CD14-positive monocyte (primary cell): ENCODE results near the gene CDH2. TPM values are rescaled to one million over a fixed set of nuclear protein-coding genes. Genes with fewer than 3 reads are reported as not detected.

Source experiments
- DNase-seq, 3 donors: peaks; one replicate each; pipeline ENCODE4 v3.0.0-alpha.2; 2011 to 2022
- H2AFZ ChIP-seq: 2 replicates; pipeline ENCODE4 v1.6.0; 2012; ENCODE audit warnings: mild to moderate bottlenecking, low read depth, low read length, inconsistent platforms; ENCODE audit not compliant: insufficient read depth, poor library complexity, severe bottlenecking
- H3K27ac ChIP-seq, 2 donors: 1 replicate in 1 of 2; 2 replicates in 1 of 2; pipeline ENCODE4 v1.5.1; 2012 to 2013; ENCODE audit warnings: low read length in 2 of 2, control low read depth in 1 of 2, inconsistent platforms in 1 of 2, low read depth in 1 of 2, mild to moderate bottlenecking in 1 of 2
- H3K27me3 ChIP-seq, 2 donors: one replicate each; pipeline versions ENCODE4 v1.6.0 to v1.6.1; 2011 to 2013; ENCODE audit warnings: low read length in 2 of 2; ENCODE audit not compliant: control insufficient read depth in 2 of 2, insufficient read depth in 2 of 2
- H3K36me3 ChIP-seq, 2 donors: replicated peaks in 1 of 2; 1 replicate in 1 of 2; 2 replicates in 1 of 2; pipeline versions ENCODE4 v1.5.1 to v1.6.1; 2012 to 2013; ENCODE audit warnings: low read length in 2 of 2, control low read depth in 1 of 2, inconsistent platforms in 1 of 2, mild to moderate bottlenecking in 1 of 2; ENCODE audit not compliant: insufficient read depth in 2 of 2, control insufficient read depth in 1 of 2
- H3K4me1 ChIP-seq, 2 donors: 1 replicate in 1 of 2; 2 replicates in 1 of 2; pipeline versions ENCODE4 v1.5.1 to v1.6.1; 2012 to 2013; ENCODE audit warnings: low read length in 2 of 2, control low read depth in 1 of 2, inconsistent platforms in 1 of 2, mild to moderate bottlenecking in 1 of 2, moderate library complexity in 1 of 2; ENCODE audit not compliant: insufficient read depth in 2 of 2, control insufficient read depth in 1 of 2
- H3K4me2 ChIP-seq: replicated peaks from 2 replicates; pipeline ENCODE3; 2012; ENCODE audit warnings: low read length, moderate library complexity, mild to moderate bottlenecking; ENCODE audit not compliant: poor library complexity, severe bottlenecking; ENCODE audit errors: extremely low read depth
- H3K4me3 ChIP-seq, 3 experiments: fragments of 200-600 bp in 1 of 3; sonication (generic) in 1 of 3; replicated peaks in 1 of 3; 1 replicate in 2 of 3; 2 replicates in 1 of 3; pipeline ENCODE4 v1.5.1; 2011 to 2013; ENCODE audit warnings: low read length in 3 of 3, mild to moderate bottlenecking in 3 of 3, control low read depth in 2 of 3, low read depth in 2 of 3, inconsistent platforms in 1 of 3, moderate library complexity in 1 of 3
- H3K79me2 ChIP-seq: 2 replicates; pipeline ENCODE4 v1.6.0; 2012; ENCODE audit warnings: mild to moderate bottlenecking, control low read depth, inconsistent platforms, low read length, moderate library complexity; ENCODE audit not compliant: insufficient read depth
- H3K9ac ChIP-seq: 2 replicates; pipeline ENCODE4 v1.6.0; 2017; ENCODE audit warnings: low read length, mild to moderate bottlenecking; ENCODE audit not compliant: insufficient read depth, poor library complexity, severe bottlenecking
- H3K9me3 ChIP-seq, 2 donors: replicated peaks in 1 of 2; 1 replicate in 1 of 2; 2 replicates in 1 of 2; pipeline versions ENCODE4 v1.5.1 to v1.6.1; 2012 to 2013; ENCODE audit warnings: low read length in 2 of 2, control low read depth in 1 of 2; ENCODE audit not compliant: control insufficient read depth in 1 of 2, insufficient read depth in 1 of 2
- H4K20me1 ChIP-seq: 2 replicates; pipeline ENCODE4 v1.6.0; 2012; ENCODE audit warnings: mild to moderate bottlenecking, low read length, control low read depth, moderate library complexity; ENCODE audit not compliant: insufficient read depth
- H3K27ac Mint-ChIP-seq, 7 donors: one replicate each; pipeline ENCODE4 v1.8.0; 2020; ENCODE audit warnings: mild to moderate bottlenecking in 7 of 7, mixed read lengths in 7 of 7, moderate library complexity in 6 of 7, inconsistent platforms in 2 of 7
- H3K27me3 Mint-ChIP-seq, 3 donors: one replicate each; pipeline ENCODE4 v1.8.0; 2021 to 2022; ENCODE audit warnings: low read depth in 3 of 3, mild to moderate bottlenecking in 3 of 3, mixed read lengths in 3 of 3, moderate library complexity in 3 of 3, inconsistent platforms in 1 of 3
- H3K36me3 Mint-ChIP-seq, 2 donors: one replicate each; pipeline ENCODE4 v1.8.0; 2020; ENCODE audit warnings: mixed read lengths in 2 of 2, inconsistent platforms in 1 of 2, mild to moderate bottlenecking in 1 of 2
- H3K4me1 Mint-ChIP-seq: one replicate; pipeline ENCODE4 v1.8.0; 2020; ENCODE audit warnings: mild to moderate bottlenecking, mixed read lengths
- H3K4me3 Mint-ChIP-seq, 2 donors: one replicate each; pipeline ENCODE4 v1.8.0; 2020; ENCODE audit warnings: mild to moderate bottlenecking in 2 of 2, mixed read lengths in 2 of 2, moderate library complexity in 1 of 2
- H3K9me3 Mint-ChIP-seq, 7 donors: one replicate each; pipeline ENCODE4 v1.8.0; 2020 to 2022; ENCODE audit warnings: mixed read lengths in 7 of 7, mild to moderate bottlenecking in 6 of 7, moderate library complexity in 6 of 7, inconsistent platforms in 2 of 7
- WGBS: methylation state at CpG from one replicate; pipeline ENCODE4 v1.1.5; 2013; ENCODE audit warnings: missing lambda C conversion rate; ENCODE audit not compliant: insufficient coverage; 5-methylcytosine and 5-hydroxymethylcytosine counted together
- intact Hi-C, 2 donors: fragments of 100-400 bp; cut with micrococcal nuclease; formaldehyde crosslinking; loops; one replicate each; pipeline versions ENCODE4 v1.15.0 to v1.15.1; 2023
- polyA plus RNA-seq, 3 donors: library from polyadenylated mRNA; depleted of rRNA in 1 of 3; unstranded in 2 of 3; stranded (reverse) in 1 of 3; fragments of 300-500 nt in 2 of 3; fragments of >200 nt in 1 of 3; fragmentation: Illumina TruSeq in 2 of 3; gene quantifications; 1 replicate in 2 of 3; 2 replicates in 1 of 3; pipeline ENCODE4 v1.2.3, GENCODE V29; 2012 to 2021
- TF ChIP-seq, protein P1 (sequence below): fragments of 200-600 bp; IDR thresholded peaks from one replicate; pipeline ENCODE4 v1.8.0; 2022; ENCODE audit warnings: antibody characterized with exemption, mild to moderate bottlenecking

The CDH2 gene
- polyA plus RNA-seq, 3 donors, result 0.03 to 0.32 (median 0.08) TPM

DNA sequence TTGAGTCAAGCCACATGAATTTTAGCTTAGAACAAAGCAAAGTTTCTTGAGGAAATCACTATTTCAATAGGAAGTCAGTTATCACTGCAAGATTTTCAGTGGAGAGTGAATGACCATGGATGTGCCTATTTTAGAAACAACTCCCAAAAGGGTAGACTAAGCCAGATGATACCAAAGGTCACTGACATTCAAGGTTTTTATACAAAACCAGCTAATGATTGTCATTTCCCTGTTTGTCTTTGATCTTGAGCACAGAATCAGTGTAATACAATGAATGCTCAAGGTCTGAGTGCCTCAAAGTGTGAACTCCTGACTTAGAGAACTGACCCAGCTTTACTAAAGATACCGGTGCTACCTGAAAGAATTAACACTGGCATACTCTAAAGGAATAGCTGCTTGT, 60.5 kb downstream of the CDH2 start:
- Histone ChIP-seq H3K4me2 (no peak overlapping the region), H3K27me3 (no peaks in the 10 kb centered on the region), H3K4me1 (no peaks in the 10 kb centered on the region), H3K36me3 (no peaks in the 10 kb centered on the region), H3K79me2 (no peaks in the 10 kb centered on the region), H4K20me1 (no peaks in the 10 kb centered on the region), H3K9me3 (no peaks in the 10 kb centered on the region), H3K9ac (no peak overlapping the region), H2AFZ (no peak overlapping the region), H3K4me3 (no peak overlapping the region), H3K27ac (no peak overlapping the region)
- DNase-seq, result no peak
- H3K9me3 Mint-ChIP-seq, result peaks cover 0 to 2% (median 0%) of the 10 kb centered on the region in 7 donors
- no peaks in the 10 kb centered on the region for H3K36me3 Mint-ChIP-seq
- intact Hi-C loops, result no loop called here
- no peaks in the 10 kb centered on the region for H3K4me1 Mint-ChIP-seq
- TF ChIP-seq, protein P1, sequence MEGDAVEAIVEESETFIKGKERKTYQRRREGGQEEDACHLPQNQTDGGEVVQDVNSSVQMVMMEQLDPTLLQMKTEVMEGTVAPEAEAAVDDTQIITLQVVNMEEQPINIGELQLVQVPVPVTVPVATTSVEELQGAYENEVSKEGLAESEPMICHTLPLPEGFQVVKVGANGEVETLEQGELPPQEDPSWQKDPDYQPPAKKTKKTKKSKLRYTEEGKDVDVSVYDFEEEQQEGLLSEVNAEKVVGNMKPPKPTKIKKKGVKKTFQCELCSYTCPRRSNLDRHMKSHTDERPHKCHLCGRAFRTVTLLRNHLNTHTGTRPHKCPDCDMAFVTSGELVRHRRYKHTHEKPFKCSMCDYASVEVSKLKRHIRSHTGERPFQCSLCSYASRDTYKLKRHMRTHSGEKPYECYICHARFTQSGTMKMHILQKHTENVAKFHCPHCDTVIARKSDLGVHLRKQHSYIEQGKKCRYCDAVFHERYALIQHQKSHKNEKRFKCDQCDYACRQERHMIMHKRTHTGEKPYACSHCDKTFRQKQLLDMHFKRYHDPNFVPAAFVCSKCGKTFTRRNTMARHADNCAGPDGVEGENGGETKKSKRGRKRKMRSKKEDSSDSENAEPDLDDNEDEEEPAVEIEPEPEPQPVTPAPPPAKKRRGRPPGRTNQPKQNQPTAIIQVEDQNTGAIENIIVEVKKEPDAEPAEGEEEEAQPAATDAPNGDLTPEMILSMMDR, result no peak
- no peaks in the 10 kb centered on the region for H3K27me3 Mint-ChIP-seq
- WGBS, result no CpG with 5 or more reads among the region's 1 CpG
- no peak overlapping the region for H3K4me3 Mint-ChIP-seq
- no peak overlapping the region for H3K27ac Mint-ChIP-seq

DNA sequence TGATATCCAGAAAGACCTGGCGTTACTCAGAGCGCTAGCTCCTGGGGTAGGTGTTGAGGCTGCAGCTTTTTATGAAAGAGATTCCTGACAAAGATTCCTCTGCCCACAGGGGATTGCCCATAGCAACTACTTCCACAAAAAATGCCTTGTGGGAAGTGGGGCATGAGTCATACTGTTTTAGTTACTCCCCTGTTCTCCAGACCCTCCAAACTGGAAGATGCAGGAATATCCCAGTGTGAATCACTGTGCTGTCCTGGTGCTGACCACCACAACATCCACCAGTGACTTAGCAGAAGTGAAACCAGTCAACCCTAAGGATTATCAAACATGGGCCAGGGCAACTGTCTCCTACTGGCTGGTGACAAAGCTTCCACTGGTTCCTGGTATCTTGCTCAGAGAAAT, 61.8 kb downstream of the CDH2 start:
- H3K27me3 Mint-ChIP-seq, result no peaks in the 10 kb centered on the region
- H3K36me3 Mint-ChIP-seq, result no peaks in the 10 kb centered on the region
- no peaks in the 10 kb centered on the region for H3K27me3 ChIP-seq
- no peaks in the 10 kb centered on the region for H3K9me3 Mint-ChIP-seq
- no peaks in the 10 kb centered on the region for H3K4me1 ChIP-seq
- H3K36me3 ChIP-seq, result no peaks in the 10 kb centered on the region
- no peaks in the 10 kb centered on the region for H4K20me1 ChIP-seq
- no peaks in the 10 kb centered on the region for H3K79me2 ChIP-seq
- H3K27ac ChIP-seq, result no peak overlapping the region
- WGBS, result no CpG with 5 or more reads among the region's 2 CpGs
- intact Hi-C loops, result no loop called here
- no peak overlapping the region for H3K9ac ChIP-seq
- TF ChIP-seq, protein P1, result no peak
- H3K9me3 ChIP-seq, result no peaks in the 10 kb centered on the region
- DNase-seq, result no peak
- H3K4me3 ChIP-seq, result no peak overlapping the region
- no peak overlapping the region for H3K27ac Mint-ChIP-seq
- no peaks in the 10 kb centered on the region for H3K4me1 Mint-ChIP-seq
- H3K4me2 ChIP-seq, result no peak overlapping the region
- H2AFZ ChIP-seq, result no peak overlapping the region
- no peak overlapping the region for H3K4me3 Mint-ChIP-seq
